Caco-2 (cell line): Measurements from ENCODE around the gene CD82. TPM values are rescaled to one million over a fixed set of nuclear protein-coding genes. Genes with fewer than 3 reads are reported as not detected.

Experiments
- BruUV-seq: library from RNA; stranded (reverse); fragments of 400-500 nt; replicated peaks from 2 replicates; lab custom pipeline; 2021; lab: Mats Ljungman, UMichigan
- CTCF ChIA-PET: fragments of 300-600 bp; sonication (Branson Sonifier 250); formaldehyde crosslinking; loops from one replicate; lab custom pipeline; 2022; ENCODE audit warnings: antibody characterized with exemption; lab: Charles Lee
- POLR2A ChIA-PET: fragments of 300-600 bp; sonication (Branson Sonifier 250); formaldehyde crosslinking; loops from one replicate; lab custom pipeline; 2022; ENCODE audit warnings: antibody characterized with exemption; lab: Charles Lee
- DNase-seq, 2 experiments: peaks; one replicate each; pipeline versions ENCODE4 v3.0.0 to v3.0.0-alpha.2; 2020 to 2022
- H3K27me3 ChIP-seq: replicated peaks from 2 replicates; pipeline ENCODE4 v1.6.0; 2011; ENCODE audit warnings: low read length; ENCODE audit not compliant: control insufficient read depth, insufficient read depth
- H3K36me3 ChIP-seq: 2 replicates; pipeline ENCODE4 v1.5.1; 2011; ENCODE audit warnings: low read length; ENCODE audit not compliant: control insufficient read depth, insufficient read depth
- H3K4me1 ChIP-seq: fragments of 250-450 bp; sonication (Bioruptor Pico); 2 replicates; pipeline ENCODE4 v1.5.1; 2020; ENCODE audit warnings: mild to moderate bottlenecking
- H3K4me3 ChIP-seq: 2 replicates; pipeline ENCODE4 v1.5.1; 2011; ENCODE audit warnings: low read depth, mild to moderate bottlenecking, control low read depth, low read length
- H3K9me3 ChIP-seq: fragments of 250-450 bp; sonication (Bioruptor Pico); 2 replicates; pipeline ENCODE4 v1.5.1; 2020; ENCODE audit warnings: mild to moderate bottlenecking, moderate library complexity
- H3K27ac Mint-ChIP-seq: one replicate; pipeline ENCODE4 v1.8.0; 2022; ENCODE audit warnings: mixed read lengths; ENCODE audit not compliant: unreplicated experiment
- H3K27me3 Mint-ChIP-seq: one replicate; pipeline ENCODE4 v1.8.0; 2022; ENCODE audit warnings: mixed read lengths; ENCODE audit not compliant: insufficient read depth, unreplicated experiment
- H3K36me3 Mint-ChIP-seq: one replicate; pipeline ENCODE4 v1.8.0; 2022; ENCODE audit warnings: mild to moderate bottlenecking, mixed read lengths; ENCODE audit not compliant: insufficient read depth, unreplicated experiment
- H3K4me1 Mint-ChIP-seq: one replicate; pipeline ENCODE4 v1.8.0; 2022; ENCODE audit warnings: low read depth, mixed read lengths; ENCODE audit not compliant: unreplicated experiment
- H3K4me3 Mint-ChIP-seq: one replicate; pipeline ENCODE4 v1.8.0; 2022; ENCODE audit warnings: mild to moderate bottlenecking, moderate library complexity, mixed read lengths; ENCODE audit not compliant: unreplicated experiment
- H3K9me3 Mint-ChIP-seq: one replicate; pipeline ENCODE4 v1.8.0; 2022; ENCODE audit warnings: mixed read lengths; ENCODE audit not compliant: unreplicated experiment
- intact Hi-C: fragments of 100-400 bp; cut with micrococcal nuclease; formaldehyde crosslinking; loops from one replicate; pipeline ENCODE4 v1.10.0; 2022; ENCODE audit not compliant: unreplicated experiment
- total RNA-seq: library from RNA; stranded (reverse); gene quantifications from 2 replicates; pipeline ENCODE4 v1.2.3, GENCODE V29; 2022
- TF ChIP-seq, protein P1 (sequence below), 2 experiments: fragments of 200-600 bp in 1 of 2; IDR thresholded peaks; 1 replicate in 1 of 2; 2 replicates in 1 of 2; pipeline versions ENCODE4 v1.5.1 to v1.8.0; 2011 to 2022; ENCODE audit warnings: antibody characterized with exemption in 1 of 2, control low read depth in 1 of 2, inconsistent platforms in 1 of 2, low read depth in 1 of 2, low read length in 1 of 2, mild to moderate bottlenecking in 1 of 2, moderate library complexity in 1 of 2; ENCODE audit not compliant: insufficient read depth in 1 of 2, severe bottlenecking in 1 of 2, unreplicated experiment in 1 of 2

Gene CD82
- total RNA-seq, 1 experiment from 2014 or later: 4.3 TPM

DNA sequence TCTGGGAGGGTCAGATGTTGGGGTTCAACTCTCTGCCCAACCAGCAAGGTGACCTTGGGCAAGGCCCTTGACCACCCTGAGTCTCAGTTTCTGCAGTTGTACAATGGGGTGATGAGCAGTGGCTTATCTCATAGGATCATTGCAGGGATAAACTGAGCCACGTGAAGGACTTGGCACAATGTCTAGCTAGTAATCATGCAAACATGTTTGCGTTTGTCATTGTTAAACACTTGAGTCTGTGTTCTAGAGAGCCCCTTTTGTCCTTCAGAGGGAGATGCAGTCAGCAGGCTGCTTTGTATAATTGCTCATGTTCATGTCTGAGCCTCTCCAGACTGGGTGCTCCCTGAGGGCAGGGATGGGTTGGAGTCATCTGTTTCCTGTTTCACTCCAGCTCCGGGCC is 15.8 kb downstream of the CD82 start:
- Mint-ChIP-seq H3K4me3 (no peak overlapping the region), H3K9me3 (no peaks in the 10 kb centered on the region), H3K27ac (no peak overlapping the region), H3K27me3 (no peaks in the 10 kb centered on the region), H3K36me3 (no peaks in the 10 kb centered on the region), H3K4me1 (no peaks in the 10 kb centered on the region)
- BruUV-seq: no TSS peak
- intact Hi-C loops: no loop called here
- no peak overlapping the region for H3K4me3 ChIP-seq
- ChIA-PET POLR2A (no interaction called here), CTCF (no interaction called here)
- no peaks in the 10 kb centered on the region for H3K36me3 ChIP-seq
- 0 out of 2 replicates have a peak, but pooled peaks cover 3% of the 10 kb centered on the region for H3K4me1 ChIP-seq
- no peaks in the 10 kb centered on the region for H3K27me3 ChIP-seq
- TF ChIP-seq, protein P1, sequence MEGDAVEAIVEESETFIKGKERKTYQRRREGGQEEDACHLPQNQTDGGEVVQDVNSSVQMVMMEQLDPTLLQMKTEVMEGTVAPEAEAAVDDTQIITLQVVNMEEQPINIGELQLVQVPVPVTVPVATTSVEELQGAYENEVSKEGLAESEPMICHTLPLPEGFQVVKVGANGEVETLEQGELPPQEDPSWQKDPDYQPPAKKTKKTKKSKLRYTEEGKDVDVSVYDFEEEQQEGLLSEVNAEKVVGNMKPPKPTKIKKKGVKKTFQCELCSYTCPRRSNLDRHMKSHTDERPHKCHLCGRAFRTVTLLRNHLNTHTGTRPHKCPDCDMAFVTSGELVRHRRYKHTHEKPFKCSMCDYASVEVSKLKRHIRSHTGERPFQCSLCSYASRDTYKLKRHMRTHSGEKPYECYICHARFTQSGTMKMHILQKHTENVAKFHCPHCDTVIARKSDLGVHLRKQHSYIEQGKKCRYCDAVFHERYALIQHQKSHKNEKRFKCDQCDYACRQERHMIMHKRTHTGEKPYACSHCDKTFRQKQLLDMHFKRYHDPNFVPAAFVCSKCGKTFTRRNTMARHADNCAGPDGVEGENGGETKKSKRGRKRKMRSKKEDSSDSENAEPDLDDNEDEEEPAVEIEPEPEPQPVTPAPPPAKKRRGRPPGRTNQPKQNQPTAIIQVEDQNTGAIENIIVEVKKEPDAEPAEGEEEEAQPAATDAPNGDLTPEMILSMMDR (IDR thresholded peaks at IDR 0.05; ENCODE audit: insufficient read depth in 1 of 2, low read depth in 1 of 2, low read length in 1 of 2, severe bottlenecking in 1 of 2, unreplicated experiment in 1 of 2): no peak
- H3K9me3 ChIP-seq: peaks cover 6% of the 10 kb centered on the region; the same call in 1 of the 2 replicates
- DNase-seq: no peak

DNA sequence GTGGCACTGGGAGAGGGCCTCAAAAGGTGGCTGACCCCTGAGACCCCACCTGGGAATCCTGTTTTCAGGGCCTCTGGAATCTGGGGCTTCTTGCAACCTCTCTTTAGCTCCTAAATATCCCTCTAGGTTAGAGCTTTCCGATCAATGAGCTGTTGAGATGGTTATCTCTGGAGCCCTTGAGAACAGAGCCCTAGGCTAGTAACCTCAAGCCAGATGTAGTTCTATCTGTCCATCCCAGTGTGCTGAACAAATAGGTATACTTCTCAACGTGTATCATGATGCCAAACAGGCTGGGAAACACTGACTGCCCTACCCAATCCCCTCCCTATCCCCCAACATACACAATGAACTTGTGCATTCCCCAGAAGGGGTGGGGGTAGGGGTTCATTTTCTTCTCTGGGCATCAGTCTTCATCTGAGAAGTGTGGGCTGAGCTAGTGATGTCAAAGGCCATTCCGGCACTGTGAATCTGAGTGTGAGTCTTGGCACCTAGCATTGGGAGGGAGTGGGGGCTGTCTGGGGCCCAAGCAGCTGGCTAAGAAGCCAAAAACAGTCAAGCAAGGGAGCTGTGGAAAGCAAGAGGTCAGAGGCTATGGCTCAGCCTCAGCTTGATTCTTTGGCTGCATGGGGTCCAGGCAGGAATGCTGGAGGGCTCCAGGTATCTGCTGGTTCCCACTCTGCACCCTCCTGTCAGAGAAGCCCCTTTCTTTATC is 17.3 kb downstream of the CD82 start:
- CTCF ChIA-PET: no interaction called here
- Histone ChIP-seq H3K4me1 (0 out of 2 replicates have a peak, but pooled peaks cover 3% of the 10 kb centered on the region), H3K9me3 (peaks cover 6% of the 10 kb centered on the region; the same call in 1 of the 2 replicates), H3K36me3 (no peaks in the 10 kb centered on the region), H3K4me3 (no peak overlapping the region), H3K27me3 (no peaks in the 10 kb centered on the region)
- TF ChIP-seq, protein P1 (IDR thresholded peaks at IDR 0.05; ENCODE audit: insufficient read depth in 1 of 2, low read depth in 1 of 2, low read length in 1 of 2, severe bottlenecking in 1 of 2, unreplicated experiment in 1 of 2): no peak
- Mint-ChIP-seq H3K36me3 (no peaks in the 10 kb centered on the region), H3K9me3 (no peaks in the 10 kb centered on the region), H3K27me3 (no peaks in the 10 kb centered on the region), H3K27ac (no peak overlapping the region), H3K4me1 (no peaks in the 10 kb centered on the region), H3K4me3 (no peak overlapping the region)
- no TSS peak for BruUV-seq
- POLR2A ChIA-PET: no interaction called here
- DNase-seq: no peak
- intact Hi-C loops: no loop called here

DNA sequence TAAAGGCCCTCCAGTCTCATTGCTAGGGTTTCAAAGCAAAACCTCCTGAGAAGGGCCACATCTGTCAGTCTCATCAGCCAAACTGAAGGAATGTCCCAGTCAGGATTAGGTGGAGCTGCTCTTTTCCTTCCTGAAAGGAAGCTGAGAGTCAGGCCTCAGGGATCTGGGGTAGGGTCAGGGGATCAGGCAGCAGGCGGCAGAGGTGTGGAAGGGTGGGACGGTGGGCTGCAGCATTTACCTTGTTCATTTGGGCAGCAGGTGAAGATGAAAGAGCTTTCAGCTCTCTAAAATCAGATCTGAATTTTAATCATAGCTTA is 17.8 kb downstream of the CD82 start:
- TF ChIP-seq, protein P1 (IDR thresholded peaks at IDR 0.05; ENCODE audit: insufficient read depth in 1 of 2, low read depth in 1 of 2, low read length in 1 of 2, severe bottlenecking in 1 of 2, unreplicated experiment in 1 of 2): no peak
- Histone ChIP-seq H3K36me3 (no peaks in the 10 kb centered on the region), H3K9me3 (peaks cover 6% of the 10 kb centered on the region; the same call in 1 of the 2 replicates), H3K4me3 (no peak overlapping the region), H3K27me3 (no peaks in the 10 kb centered on the region), H3K4me1 (0 out of 2 replicates have a peak, but pooled peaks cover 3% of the 10 kb centered on the region)
- Mint-ChIP-seq H3K27me3 (no peaks in the 10 kb centered on the region), H3K9me3 (no peaks in the 10 kb centered on the region), H3K4me3 (no peak overlapping the region), H3K27ac (no peak overlapping the region), H3K36me3 (no peaks in the 10 kb centered on the region), H3K4me1 (no peaks in the 10 kb centered on the region)
- POLR2A ChIA-PET: no interaction called here
- intact Hi-C loops: no loop called here
- DNase-seq: no peak
- CTCF ChIA-PET: no interaction called here
- no TSS peak for BruUV-seq
